HG03442 (cell line): ENCODE results near the gene SV2B.

Experiments
- ATAC-seq: cut with Tn5 transposase; IDR thresholded peaks from one replicate; pipeline ENCODE4 v1.9.1; 2021; ENCODE audit warnings: mild to moderate bottlenecking, moderate library complexity; ENCODE audit not compliant: unreplicated experiment

SV2B gene

DNA sequence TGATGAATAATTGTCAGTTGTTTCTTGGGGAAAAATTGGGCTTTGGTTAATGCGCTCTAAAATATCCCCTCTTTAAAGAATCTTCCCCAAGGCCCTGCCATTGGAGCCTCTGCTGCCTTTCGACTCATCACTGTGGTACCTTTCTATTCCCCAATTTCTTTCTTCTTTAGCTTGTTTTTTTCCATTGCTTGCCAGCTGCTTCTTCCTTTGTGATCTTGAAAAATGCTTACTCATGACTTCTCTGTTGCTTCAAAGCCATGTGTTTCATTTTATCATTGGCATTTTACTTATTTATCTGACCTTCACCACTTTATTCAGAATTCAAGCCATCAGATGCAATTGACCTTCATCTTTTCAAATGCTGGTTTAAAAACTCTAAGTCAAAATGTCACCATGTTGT lies 84.4 kb downstream of the SV2B start:
- ATAC-seq = no peak

DNA sequence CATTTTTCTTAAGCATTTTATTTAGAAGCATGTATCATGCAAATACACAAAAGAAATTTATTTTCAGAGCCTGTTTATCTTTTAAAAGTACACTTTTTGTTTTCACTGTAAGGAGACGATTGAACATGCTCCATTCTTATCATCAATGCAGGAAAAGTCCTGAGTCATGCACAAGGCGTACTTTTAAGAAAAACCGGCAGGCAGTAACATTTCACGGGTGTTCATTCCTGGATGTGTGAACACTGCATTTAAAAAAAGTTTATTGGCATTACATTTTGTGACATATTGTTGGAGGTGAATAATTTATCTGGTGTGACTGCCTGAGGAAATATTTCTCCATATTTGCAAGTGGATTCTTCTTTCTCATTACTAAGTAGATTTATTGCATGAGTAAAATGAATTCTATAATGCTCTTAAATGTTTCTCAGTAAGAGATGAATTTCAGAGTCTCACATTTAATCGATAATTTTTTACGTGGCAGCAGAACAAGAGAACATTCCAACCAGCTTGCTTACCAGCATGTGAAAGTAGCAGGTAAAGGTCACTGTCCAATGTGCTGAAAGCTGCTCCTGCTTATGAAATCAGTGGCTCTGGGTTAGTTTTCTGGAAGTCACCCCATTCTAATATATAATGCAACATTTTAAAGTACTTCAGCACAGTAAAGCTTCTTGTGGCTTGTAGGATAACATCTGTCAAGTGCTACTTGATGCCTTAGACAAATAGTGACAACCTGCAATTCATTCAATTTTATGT lies 87.0 kb downstream of the SV2B start:
- ATAC-seq = no peak

DNA sequence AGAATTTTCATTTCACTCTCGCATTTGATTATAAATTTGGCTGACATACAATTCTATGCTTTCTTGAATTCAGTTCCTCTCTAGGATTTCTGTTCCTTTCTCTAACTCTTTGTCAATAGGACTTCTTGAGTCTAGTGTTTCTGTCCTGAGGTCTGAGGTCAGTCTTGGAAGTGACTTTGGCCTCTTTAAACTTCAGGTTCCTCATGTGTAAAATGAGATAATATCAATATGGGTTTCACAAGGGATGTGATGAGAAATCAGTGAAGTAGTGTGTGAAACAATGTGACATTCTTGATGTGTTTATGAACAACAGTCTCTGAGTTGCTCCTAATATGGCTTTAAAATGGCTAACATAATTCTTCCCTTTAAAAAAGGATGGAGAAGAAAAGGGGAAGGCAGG lies 92.2 kb downstream of the SV2B start:
- no peak for ATAC-seq

DNA sequence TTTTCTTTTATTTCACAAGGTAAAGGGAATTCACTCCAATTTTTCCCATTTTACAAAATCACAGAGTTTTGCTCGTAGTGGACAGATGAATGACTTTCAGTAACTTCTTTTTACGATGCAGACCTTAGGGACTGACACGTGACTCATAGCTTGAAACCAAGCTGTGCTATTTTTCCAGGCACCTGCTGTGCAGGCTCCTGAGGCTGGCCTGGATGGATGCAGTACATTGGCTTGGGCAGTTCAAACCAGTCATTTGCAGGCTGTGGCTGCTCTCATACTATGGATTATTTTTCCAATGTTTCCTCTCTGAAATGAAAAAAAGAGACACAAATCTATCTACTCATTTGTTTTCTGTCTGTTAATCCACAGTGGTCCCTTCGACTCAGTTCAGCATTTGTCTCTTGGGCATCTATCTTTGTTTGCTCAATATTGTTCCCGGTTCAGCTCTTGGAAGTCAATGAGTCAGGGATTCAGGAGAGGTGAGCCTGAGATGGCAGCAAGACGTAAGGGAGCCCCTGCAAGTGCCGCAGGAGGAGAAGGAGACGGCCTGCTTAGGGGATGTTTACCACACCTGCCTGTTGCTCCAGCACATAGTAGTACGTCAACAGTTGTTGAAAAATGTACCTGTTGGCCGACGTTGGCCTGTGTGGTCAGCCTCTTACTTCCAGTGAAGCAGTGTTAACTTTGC lies 92.8 kb downstream of the SV2B start:
- no peak for ATAC-seq

DNA sequence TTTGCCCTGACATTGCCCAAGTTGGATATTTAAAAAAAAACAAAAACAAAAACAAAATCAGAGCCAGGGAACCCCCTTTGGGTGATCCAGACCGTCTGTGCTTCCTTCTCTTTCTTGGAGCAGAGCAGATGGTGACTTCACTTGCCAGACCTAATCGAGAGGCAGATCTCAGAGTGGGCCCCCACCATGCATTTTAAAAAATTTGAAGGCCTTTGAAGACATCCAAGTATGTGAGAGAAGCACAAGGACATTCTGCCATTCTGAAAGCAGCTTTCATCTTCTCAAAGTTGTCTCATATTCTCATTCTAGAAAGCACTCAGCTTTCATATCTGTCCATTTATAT lies 93.3 kb downstream of the SV2B start:
- ATAC-seq = no peak

DNA sequence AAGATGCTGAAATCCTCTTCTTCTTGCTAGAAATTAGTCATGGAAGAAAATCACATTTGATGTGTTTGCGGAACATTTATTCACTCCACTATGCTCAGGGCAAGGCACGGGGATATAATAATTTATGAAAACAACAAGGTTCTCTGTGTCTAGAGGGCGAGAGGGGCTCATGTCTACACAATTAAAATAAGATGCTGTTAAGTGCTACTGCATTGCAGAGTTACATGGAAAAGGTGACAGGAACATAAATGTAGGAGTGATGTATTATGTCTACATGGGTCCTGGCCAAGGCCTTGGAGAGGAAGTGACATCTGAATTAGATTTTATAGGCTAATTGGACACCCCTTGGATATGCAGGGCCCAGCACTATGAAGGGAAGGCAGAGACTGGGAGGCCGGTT lies 96.1 kb downstream of the SV2B start:
- ATAC-seq = no peak

DNA sequence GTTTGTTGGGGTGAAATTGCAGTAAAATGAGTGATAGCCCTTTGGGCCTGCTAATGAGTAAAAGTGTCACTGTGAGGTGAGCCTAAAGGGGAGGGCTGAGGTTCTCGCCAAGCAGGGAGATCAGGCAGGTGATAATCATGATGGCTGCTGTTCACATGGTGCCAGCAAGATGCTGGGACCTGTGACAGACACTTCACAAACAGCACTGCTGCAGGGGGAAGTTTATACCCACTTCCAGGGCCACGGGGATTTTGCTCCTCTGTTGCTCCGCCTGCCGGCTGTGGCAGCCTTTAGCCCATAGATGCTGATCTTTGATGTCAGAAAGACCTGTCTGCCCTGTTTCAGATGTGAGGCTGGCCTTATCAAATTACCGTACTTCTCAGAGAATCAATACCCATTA lies 96.7 kb downstream of the SV2B start:
- no peak for ATAC-seq

DNA sequence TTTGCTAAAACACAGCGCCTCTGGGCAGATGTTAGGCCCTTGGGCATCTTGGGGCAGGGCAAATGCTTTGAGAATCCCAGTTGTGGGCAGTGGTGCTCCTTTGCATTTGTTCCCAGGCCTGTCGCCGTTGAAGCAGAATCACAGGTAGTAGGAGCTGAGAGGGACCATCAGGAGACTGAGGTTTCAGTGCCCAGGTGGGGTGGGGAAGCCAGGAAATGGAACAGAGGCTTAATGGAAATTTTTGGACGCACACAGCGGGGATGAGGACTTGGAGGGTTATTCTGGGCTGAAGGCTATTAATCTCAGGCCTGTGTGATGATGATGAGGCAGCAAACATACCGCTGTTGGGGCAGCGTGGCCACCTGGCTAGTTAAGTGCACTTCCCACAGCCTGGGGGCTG lies 99.5 kb downstream of the SV2B start:
- no peak for ATAC-seq

DNA sequence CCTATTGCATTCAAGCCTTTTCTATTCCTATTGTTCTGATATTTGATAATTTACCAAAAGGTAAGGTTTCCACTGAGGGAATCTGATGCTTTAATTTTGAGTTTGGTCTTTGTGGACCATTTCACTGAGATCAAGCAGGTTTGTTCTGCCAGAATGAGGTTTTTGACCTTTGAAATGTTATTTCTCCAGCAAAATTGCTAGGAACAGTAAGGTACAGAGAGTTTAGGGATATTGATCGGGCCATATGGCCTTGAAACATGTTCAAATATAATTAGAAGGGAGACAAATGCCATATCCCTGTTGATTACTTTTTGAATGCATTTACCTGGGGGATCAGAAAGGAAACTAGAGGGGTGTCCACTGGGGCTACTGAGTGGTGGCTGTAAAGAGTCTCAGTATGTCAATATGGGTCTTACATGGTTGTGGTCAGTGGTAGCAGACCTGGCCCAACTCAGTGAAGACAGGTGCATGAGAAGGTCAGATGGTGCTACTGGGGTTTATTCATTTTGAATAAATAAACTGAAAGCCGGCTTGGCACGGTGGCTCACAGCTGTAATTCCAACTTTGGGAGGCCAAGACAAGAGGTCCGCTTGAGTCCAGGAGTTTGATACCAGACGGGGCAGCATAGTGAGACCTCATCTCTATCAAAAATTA lies 100.2 kb downstream of the SV2B start:
- ATAC-seq = no peak

DNA sequence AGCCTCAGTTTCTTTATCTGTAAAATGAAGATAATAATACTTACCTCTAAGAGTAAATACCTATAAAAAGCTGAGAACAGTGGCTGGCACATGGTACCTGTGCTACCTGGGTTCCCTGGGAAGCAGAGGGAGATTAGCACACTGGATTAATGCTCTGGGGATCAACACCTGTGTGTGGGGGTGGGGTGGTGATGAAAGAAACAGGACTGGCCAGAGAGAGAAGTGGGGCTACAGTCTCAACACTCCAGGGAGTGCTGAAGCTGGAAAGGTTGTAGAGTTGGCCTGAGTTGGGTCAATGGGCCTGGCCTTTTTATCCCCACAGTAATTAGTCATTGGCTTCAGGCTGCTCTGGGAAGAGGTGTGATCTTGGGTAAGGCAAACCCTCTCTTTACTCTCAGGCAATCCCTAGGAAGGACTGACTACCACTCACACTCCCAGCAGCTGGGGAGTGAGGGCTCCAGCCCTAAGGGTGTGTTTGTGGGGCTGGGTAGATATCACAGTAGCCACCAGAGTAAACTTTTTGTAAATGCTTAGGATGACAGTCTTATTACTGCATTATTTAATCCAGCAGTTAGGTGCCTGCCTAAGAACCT lies 102.5 kb downstream of the SV2B start:
- ATAC-seq = no peak

DNA sequence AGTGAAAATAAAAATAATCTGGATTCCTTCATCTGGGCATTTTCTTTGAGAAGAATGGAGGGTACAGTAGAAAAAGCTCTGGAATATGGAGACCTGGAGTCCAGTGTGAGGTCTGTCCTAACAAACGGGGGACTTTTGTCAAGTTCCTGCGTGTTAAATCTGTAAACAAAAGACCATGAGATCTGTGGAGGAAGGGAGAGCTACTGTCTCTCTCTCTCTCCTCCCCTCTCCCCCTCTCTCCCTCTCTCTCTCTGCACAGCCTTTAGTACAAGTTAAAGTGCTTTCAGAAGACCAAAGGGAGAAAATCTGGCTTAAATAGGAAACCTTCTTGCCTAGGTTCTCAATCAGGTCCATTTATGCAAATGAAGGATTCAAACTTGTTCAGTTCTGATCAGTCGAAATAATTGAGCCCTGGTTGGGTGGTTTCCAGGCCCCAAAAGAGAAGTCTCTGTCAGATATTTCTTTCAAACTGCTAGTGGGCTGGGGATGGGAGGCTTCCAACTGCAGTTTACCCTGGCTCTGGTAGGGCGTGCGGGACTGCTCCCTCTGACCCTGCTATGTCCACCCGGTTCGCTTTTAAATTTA lies 103.7 kb downstream of the SV2B start:
- no peak for ATAC-seq

DNA sequence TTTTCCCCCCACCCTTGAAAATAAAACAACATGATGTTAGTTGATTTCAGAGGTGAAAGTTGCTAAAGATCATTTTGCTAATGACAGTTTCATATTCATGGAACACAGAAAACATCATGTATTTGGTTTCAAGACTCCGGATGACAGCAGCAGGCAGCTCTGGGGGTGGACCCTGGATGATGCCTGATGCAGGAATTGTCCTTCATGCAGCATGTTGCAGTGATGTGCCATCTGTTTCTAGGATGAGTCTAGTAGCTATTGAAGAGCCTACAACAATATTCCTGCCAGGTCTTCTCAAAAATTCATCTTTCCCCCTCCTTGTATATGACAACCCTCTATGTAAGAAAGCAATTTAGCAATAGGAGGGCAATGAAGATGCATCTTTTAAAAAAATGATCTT lies 108.3 kb downstream of the SV2B start:
- no peak for ATAC-seq

DNA sequence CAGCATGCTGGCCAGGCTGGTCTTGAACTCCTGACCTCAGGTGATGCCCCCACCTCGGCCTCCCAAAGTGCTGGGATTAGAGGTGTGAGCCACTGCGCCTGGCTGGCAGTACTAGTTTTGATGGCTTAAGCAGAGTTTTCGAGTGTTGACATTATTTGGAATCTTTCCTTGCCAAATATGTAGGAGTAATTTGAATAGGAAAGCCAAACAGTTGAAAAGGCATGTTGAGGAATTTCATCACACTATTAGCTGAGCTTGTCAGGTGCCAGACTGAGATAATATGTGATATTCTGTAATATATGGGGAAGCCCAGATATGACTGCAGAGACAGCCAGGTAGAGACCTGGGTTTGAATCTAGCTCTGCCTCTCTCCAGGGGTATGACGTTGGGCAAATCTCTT lies 109.3 kb downstream of the SV2B start:
- no peak for ATAC-seq

DNA sequence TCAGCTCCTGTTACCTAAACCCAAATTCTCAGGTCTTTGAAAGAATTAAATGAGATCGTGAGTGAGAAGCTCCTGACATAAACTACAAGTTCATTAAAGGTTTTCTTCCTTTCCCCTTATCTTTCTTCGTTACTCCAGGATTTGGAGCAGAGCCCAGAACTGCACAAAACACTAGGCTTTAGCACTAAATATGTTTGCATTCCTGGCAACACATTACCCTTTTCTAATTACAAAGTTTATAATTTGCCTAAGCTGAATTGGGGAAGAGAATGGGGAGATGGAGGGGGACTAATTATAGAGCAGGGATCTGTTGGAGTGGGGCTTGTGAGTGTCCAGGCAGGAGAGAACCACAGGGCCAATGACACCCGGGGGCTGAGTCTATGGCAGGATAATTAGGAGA lies 109.7 kb downstream of the SV2B start:
- ATAC-seq = no peak

DNA sequence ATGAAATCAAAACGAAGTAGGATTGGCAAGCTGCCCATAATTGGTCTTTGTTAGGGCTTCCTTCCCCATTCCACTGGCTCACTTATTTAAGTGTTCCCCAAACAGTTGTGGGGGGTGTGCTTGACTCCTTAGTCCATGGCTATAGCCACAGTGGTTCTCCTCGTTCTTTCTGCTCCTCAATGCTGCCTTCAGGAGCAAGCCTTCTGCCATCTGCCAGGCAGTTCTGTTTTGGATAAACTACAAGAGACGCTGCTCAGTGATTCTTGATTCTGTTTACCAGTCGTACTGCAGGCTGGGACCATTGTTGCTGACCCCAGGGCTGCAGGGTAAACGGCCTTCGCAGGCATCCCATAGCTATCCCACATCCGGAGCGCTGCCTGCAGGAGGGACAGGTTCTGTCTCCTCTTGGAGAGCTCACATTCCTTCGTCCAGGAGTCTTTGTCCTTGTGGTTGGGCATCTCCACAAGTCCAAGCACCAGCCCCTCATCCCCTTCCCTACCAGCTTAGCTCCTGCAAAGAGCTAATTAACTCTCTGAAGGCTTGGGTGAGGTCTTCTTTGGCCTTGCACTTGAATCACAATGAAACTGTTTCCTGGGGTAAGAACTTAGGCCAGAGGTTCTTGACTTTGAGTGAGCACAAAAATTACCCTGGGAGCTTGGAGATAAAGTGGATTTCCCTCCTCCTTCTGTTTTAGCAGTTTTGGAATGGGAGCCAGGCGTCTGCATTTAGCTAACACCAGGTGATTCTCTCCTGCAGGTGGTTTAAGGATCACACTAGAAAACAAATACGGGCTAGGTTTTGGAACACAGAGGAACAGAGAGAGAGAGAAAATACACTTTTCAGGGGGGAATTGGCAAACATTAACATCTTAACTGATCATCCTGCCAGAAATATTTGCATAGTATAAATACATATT lies 114.9 kb downstream of the SV2B start:
- ATAC-seq = no peak

DNA sequence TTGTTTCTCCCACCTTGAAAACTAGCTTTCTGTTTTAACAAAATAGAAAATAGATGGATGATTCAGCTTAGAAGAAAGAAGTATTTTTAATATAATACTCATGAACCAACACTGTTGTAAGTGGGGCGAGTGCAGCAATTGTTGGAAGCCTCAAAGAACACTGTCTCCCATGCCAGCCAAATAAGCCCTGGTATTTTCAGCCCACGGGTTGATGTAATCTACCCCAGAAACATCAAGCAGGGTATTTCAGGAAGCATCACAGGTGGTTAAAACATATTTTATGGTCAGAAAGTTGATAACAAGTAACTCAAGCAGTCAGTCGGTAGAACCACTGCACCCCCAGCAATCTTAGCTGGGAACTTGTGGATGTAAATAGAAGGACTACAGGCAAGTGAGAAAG lies 115.9 kb downstream of the SV2B start:
- ATAC-seq = no peak

DNA sequence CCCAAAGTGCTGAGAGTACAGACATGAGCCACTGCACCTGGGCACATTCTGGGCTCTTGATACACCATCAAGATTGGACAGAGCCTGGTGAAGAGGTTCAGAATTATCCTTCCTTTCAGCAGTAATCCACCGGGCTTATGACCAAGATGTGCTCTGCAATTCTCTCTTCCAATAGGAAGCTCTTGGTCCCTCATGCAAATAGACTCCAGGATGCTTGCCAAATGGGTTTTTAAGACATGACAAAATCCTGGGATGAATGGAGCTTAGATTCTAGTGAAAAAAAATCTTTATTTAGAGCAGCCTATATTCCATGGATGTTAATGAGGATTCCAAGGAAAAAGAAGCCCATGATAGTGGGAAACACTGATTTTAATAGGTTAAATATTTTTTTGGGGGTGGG lies 119.1 kb downstream of the SV2B start:
- no peak for ATAC-seq

DNA sequence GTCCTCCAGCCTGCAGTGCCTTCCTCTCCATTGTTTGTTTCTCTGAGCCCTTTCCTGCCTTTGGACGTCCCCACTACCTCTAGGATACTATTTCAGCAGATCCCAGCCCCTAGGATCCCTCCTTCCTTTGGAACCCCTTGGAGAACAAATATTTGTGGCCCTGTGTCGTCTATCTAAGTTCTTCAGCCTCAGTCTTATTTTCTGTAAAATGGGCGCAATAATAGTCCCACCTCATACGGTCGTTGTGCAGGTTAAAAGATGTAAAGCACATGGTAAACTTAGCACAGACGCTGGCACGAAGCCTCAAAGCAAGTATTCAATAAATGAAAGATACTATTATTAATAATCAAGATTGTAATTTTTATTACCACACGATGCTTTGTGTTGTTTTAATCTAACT lies 122.0 kb downstream of the SV2B start:
- no peak for ATAC-seq

DNA sequence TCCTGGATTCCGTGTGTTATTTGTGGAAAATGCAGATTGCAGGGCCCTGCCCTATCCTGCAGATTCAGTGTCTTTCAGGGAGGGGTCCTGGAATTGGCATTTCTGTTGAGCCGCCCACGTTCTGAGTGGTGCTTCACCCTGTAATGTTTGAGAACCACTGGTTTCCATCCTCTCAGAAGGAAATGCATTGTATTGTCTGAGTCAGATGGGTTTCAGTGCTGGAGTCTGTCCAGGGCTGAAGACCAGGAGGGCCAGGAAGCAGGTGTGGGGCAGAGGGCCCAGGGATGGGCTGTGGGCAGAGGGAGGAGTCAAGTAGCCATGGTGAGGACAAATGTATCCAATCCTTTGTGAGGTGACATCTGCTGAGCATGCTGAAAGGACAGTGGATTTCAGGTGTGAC lies 123.8 kb downstream of the SV2B start:
- no peak for ATAC-seq

DNA sequence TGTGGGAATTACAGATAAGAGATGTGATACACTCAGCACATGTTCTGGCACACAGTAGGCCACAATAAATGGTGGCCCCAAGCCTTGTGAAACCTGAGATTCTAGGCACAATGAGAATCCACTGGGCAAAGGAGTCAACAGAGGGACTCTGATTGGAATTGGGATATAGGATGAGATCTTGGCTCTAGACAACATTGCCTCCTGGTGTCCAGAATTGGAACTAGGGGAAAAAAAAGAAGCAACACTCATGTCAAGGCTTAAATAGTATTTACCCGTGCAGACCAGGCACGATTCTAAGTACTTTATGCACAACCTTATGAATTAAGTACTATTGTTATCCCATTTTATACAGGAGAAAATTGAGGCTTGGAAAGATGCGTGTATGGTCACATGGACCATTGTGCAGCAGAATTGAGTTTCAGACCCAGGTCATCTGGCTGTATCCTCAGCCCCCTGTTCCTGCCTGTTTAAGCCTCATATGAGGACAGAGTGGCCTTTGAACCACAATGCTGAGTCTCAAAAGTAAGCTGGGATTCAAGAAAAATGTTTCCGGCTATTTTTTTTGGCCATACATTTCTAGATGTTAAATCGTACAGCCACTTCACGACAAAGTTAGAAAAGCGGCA lies 124.8 kb downstream of the SV2B start:
- no peak for ATAC-seq
